ENCODE measurements around the gene MYO7A.

The MYO7A gene

GRCh38 chr11:77259641-77260040 lies 131.6 kb downstream of the MYO7A start:
- peaks cover 13% of the 10 kb centered on the region; the same call in 1 of the 2 replicates for H3K27me3 ChIP-seq (ENCODE audit: control insufficient read depth, low read length)
- H3K4me2 ChIP-seq (ENCODE audit: low read length) = no peak overlapping the region
- H4K20me1 ChIP-seq (ENCODE audit: control insufficient read depth, insufficient read depth, low read depth, low read length) = no peaks in the 10 kb centered on the region
- no peaks in the 10 kb centered on the region for H3K79me2 ChIP-seq (ENCODE audit: control insufficient read depth, low read length)
- H3K4me3 ChIP-seq (ENCODE audit: low read length) = no peak overlapping the region
- no peak overlapping the region for H3K27ac ChIP-seq (ENCODE audit: low read depth, low read length)
- no peaks in the 10 kb centered on the region for H3K9me2 ChIP-seq (replicated peaks; ENCODE audit: control insufficient read depth, low read length)
- H3K9me3 ChIP-seq (ENCODE audit: control insufficient read depth, insufficient read depth, low read length) = no peaks in the 10 kb centered on the region
- H3K36me3 ChIP-seq (ENCODE audit: control insufficient read depth, low read length) = no peaks in the 10 kb centered on the region
- TF ChIP-seq EZH2phosphoT487 (IDR thresholded peaks at IDR 0.05; ENCODE audit: borderline replicate concordance, low read length) = no peak
- no peak for TF ChIP-seq CTCF (IDR thresholded peaks at IDR 0.05; ENCODE audit: low read depth, low read length, poor library complexity, severe bottlenecking)
- H3K4me1 ChIP-seq (ENCODE audit: control insufficient read depth, low read length) = no peaks in the 10 kb centered on the region
- H3F3A ChIP-seq (ENCODE audit: control insufficient read depth, insufficient read depth) = no peaks in the 10 kb centered on the region

- Histone ChIP-seq H3K4me2 (ENCODE audit: low read length) (no peak overlapping the region), H3K9me2 (replicated peaks; ENCODE audit: control insufficient read depth, low read length) (no peaks in the 10 kb centered on the region), H3K27me3 (ENCODE audit: control insufficient read depth, low read length) (peaks cover 10% of the 10 kb centered on the region; the same call in 1 of the 2 replicates), H3K4me3 (ENCODE audit: low read length) (no peak overlapping the region), H3K79me2 (ENCODE audit: control insufficient read depth, low read length) (no peaks in the 10 kb centered on the region), H3K36me3 (ENCODE audit: control insufficient read depth, low read length) (no peaks in the 10 kb centered on the region), H3K27ac (ENCODE audit: low read depth, low read length) (no peak overlapping the region), H4K20me1 (ENCODE audit: control insufficient read depth, insufficient read depth, low read depth, low read length) (no peaks in the 10 kb centered on the region), H3F3A (ENCODE audit: control insufficient read depth, insufficient read depth) (no peaks in the 10 kb centered on the region), H3K9me3 (ENCODE audit: control insufficient read depth, insufficient read depth, low read length) (no peaks in the 10 kb centered on the region), H3K4me1 (ENCODE audit: control insufficient read depth, low read length) (no peaks in the 10 kb centered on the region)
- TF ChIP-seq EZH2phosphoT487 (IDR thresholded peaks at IDR 0.05; ENCODE audit: borderline replicate concordance, low read length) (no peak), CTCF (IDR thresholded peaks at IDR 0.05; ENCODE audit: low read depth, low read length, poor library complexity, severe bottlenecking) (no peak)
Observed at GRCh38 chr11:77262803-77263202, 134.8 kb downstream of the MYO7A start.
